SK-N-SH (cell line): ENCODE results near the gene COL17A1. TPM values are rescaled to one million over a fixed set of nuclear protein-coding genes. Genes with fewer than 3 reads are reported as not detected.

Experiments used
- CTCF ChIA-PET: fragments of 300-600, 350-600 bp; formaldehyde crosslinking; extraction: SDS; loops from one replicate; lab custom pipeline; 2021; lab: Yijun Ruan, JAX
- POLR2A ChIA-PET: fragments of 350-600 bp; sonication (Branson Sonifier 250); formaldehyde crosslinking; extraction: SDS; loops from one replicate; lab custom pipeline; 2020; ENCODE audit warnings: antibody characterized with exemption, inconsistent platforms; lab: Yijun Ruan, JAX
- DNase-seq: peaks from one replicate; pipeline ENCODE4 v3.0.0; 2012
- H2AFZ ChIP-seq: fragments of 200-600 bp; sonication (generic); 2 replicates; pipeline ENCODE4 v1.8.1; 2016; ENCODE audit warnings: antibody characterized with exemption, mild to moderate bottlenecking, low read depth
- H3F3A ChIP-seq: fragments of 200-600 bp; sonication (generic); replicated peaks from 2 replicates; pipeline ENCODE3; 2016; ENCODE audit warnings: antibody characterized with exemption, mild to moderate bottlenecking; ENCODE audit not compliant: insufficient read depth
- H3K27ac ChIP-seq, 2 experiments: fragments of 200-500 bp in 1 of 2; fragments of 200-600 bp in 1 of 2; sonication (Bioruptor generic) in 1 of 2; sonication (generic), shearing (Covaris generic) in 1 of 2; 2 replicates each; pipeline versions ENCODE4 v1.5.1 to v1.6.1; 2014 to 2016; ENCODE audit warnings: low read depth in 2 of 2, inconsistent platforms in 1 of 2, low read length in 1 of 2, mild to moderate bottlenecking in 1 of 2, mixed read lengths in 1 of 2
- H3K27me3 ChIP-seq: fragments of 200-600 bp; sonication (generic), shearing (Covaris generic); 2 replicates; pipeline ENCODE4 v1.6.1; 2016; ENCODE audit warnings: mixed run types; ENCODE audit not compliant: insufficient read depth
- H3K36me3 ChIP-seq, 2 experiments: fragments of 200-500 bp in 1 of 2; fragments of 200-600 bp in 1 of 2; sonication (Bioruptor generic) in 1 of 2; sonication (generic) in 1 of 2; replicated peaks in 1 of 2; 2 replicates each; pipeline versions ENCODE3 to v1.5.1; 2014 to 2016; ENCODE audit warnings: low read length in 1 of 2, mild to moderate bottlenecking in 1 of 2; ENCODE audit not compliant: insufficient read depth in 2 of 2, control insufficient read depth in 1 of 2
- H3K4me1 ChIP-seq, 2 experiments: fragments of 200-500 bp in 1 of 2; fragments of 200-600 bp in 1 of 2; sonication (Bioruptor generic) in 1 of 2; sonication (generic), shearing (Covaris generic) in 1 of 2; 2 replicates each; pipeline versions ENCODE4 v1.5.1 to v1.6.1; 2014 to 2016; ENCODE audit warnings: low read depth in 1 of 2, low read length in 1 of 2, mixed run types in 1 of 2; ENCODE audit not compliant: insufficient read depth in 2 of 2, control insufficient read depth in 1 of 2
- H3K4me2 ChIP-seq: fragments of 200-600 bp; sonication (generic), shearing (Covaris generic); 2 replicates; pipeline ENCODE4 v1.6.1; 2017; ENCODE audit warnings: mixed run types
- H3K4me3 ChIP-seq, 2 experiments: fragments of 200-500 bp in 1 of 2; fragments of 200-600 bp in 1 of 2; sonication (Bioruptor generic) in 1 of 2; sonication (generic), shearing (Covaris generic) in 1 of 2; 2 replicates each; pipeline versions ENCODE4 v1.5.1 to v1.8.1; 2014 to 2016; ENCODE audit warnings: low read depth in 2 of 2, inconsistent platforms in 1 of 2, low read length in 1 of 2, mild to moderate bottlenecking in 1 of 2, mixed read lengths in 1 of 2, moderate library complexity in 1 of 2
- H3K79me2 ChIP-seq: fragments of 200-600 bp; sonication (generic); 2 replicates; pipeline ENCODE4 v1.8.1; 2017; ENCODE audit warnings: mild to moderate bottlenecking; ENCODE audit not compliant: insufficient read depth
- H3K9ac ChIP-seq: fragments of 200-600 bp; sonication (generic); 2 replicates; pipeline ENCODE4 v1.6.1; 2017; ENCODE audit warnings: mixed run types
- H3K9me2 ChIP-seq: fragments of 200-600 bp; sonication (generic); 2 replicates; pipeline ENCODE4 v1.6.1; 2017; ENCODE audit warnings: mixed run types
- H3K9me3 ChIP-seq: fragments of 200-600 bp; sonication (generic); 2 replicates; pipeline ENCODE4 v1.6.1; 2017; ENCODE audit warnings: mixed run types, mild to moderate bottlenecking, moderate library complexity
- H4K20me1 ChIP-seq: fragments of 200-600 bp; sonication (generic); 2 replicates; pipeline ENCODE4 v1.6.1; 2017; ENCODE audit warnings: mild to moderate bottlenecking, mixed run types; ENCODE audit not compliant: insufficient read depth
- CHD2 ChIP-seq: fragments of 150-350 bp; IDR thresholded peaks from 2 replicates; pipeline ENCODE4 v1.6.1; 2018; ENCODE audit warnings: low read length; ENCODE audit not compliant: partially characterized antibody
- ELF1 ChIP-seq: IDR thresholded peaks from 2 replicates; pipeline ENCODE4 v1.4.0; 2012
- EP300 ChIP-seq, 2 experiments: IDR thresholded peaks; 2 replicates each; pipeline versions ENCODE4 v1.4.0 to v1.6.1; 2012; ENCODE audit warnings: borderline replicate concordance in 1 of 2, low read depth in 1 of 2, low read length in 1 of 2
- EZH2phosphoT487 ChIP-seq: fragments of 200-600 bp; sonication (generic); IDR thresholded peaks from 2 replicates; pipeline ENCODE4 v1.6.1; 2017; ENCODE audit warnings: low read depth, mixed run types, mild to moderate bottlenecking, antibody characterized with exemption, moderate library complexity, borderline replicate concordance
- FOXJ3 ChIP-seq: sonication (generic); formaldehyde crosslinking; IDR thresholded peaks from 2 replicates; pipeline ENCODE4 v1.5.1; 2020; ENCODE audit warnings: mild to moderate bottlenecking, missing genetic modification reagents
- JUND ChIP-seq: IDR thresholded peaks from 2 replicates; pipeline ENCODE4 v1.4.0; 2012
- MEF2A ChIP-seq: IDR thresholded peaks from 2 replicates; pipeline ENCODE4 v1.4.0; 2012; ENCODE audit warnings: low read depth, borderline replicate concordance
- MXI1 ChIP-seq: IDR thresholded peaks from 2 replicates; pipeline ENCODE4 v1.6.1; 2012; ENCODE audit warnings: mild to moderate bottlenecking, low read depth, low read length, improper control_type of control experiment
- NFIC ChIP-seq: IDR thresholded peaks from 2 replicates; pipeline ENCODE4 v1.4.0; 2012; ENCODE audit warnings: borderline replicate concordance
- NRF1 ChIP-seq: IDR thresholded peaks from 2 replicates; pipeline ENCODE4 v1.6.1; 2012; ENCODE audit warnings: low read depth, mild to moderate bottlenecking, low read length
- PBX3 ChIP-seq: IDR thresholded peaks from 2 replicates; pipeline ENCODE4; 2012
- RAD21 ChIP-seq: IDR thresholded peaks from 2 replicates; pipeline ENCODE4 v1.6.1; 2012; ENCODE audit warnings: mild to moderate bottlenecking, low read length
- SIN3A ChIP-seq: IDR thresholded peaks from 2 replicates; pipeline ENCODE4 v1.6.1; 2012; ENCODE audit warnings: low read depth, mild to moderate bottlenecking, low read length, moderate library complexity, borderline replicate concordance
- SMC3 ChIP-seq: IDR thresholded peaks from 2 replicates; pipeline ENCODE4 v1.6.1; 2012; ENCODE audit warnings: low read depth, low read length, improper control_type of control experiment
- TAF1 ChIP-seq: IDR thresholded peaks from 2 replicates; pipeline ENCODE4 v1.6.1; 2012; ENCODE audit warnings: low read depth, mild to moderate bottlenecking, low read length, moderate library complexity, borderline replicate concordance
- TCF12 ChIP-seq: IDR thresholded peaks from 2 replicates; pipeline ENCODE4 v1.4.0; 2012
- TEAD4 ChIP-seq: IDR thresholded peaks from 2 replicates; pipeline ENCODE4 v1.4.0; 2012; ENCODE audit warnings: mild to moderate bottlenecking, borderline replicate concordance; ENCODE audit not compliant: insufficient read depth
- USF1 ChIP-seq: IDR thresholded peaks from 2 replicates; pipeline ENCODE4 v1.4.0; 2012; ENCODE audit warnings: low read depth, borderline replicate concordance
- YY1 ChIP-seq: IDR thresholded peaks from 2 replicates; pipeline ENCODE4 v1.4.0; 2012; ENCODE audit warnings: low read depth, mild to moderate bottlenecking
- WGBS: methylation state at CpG from one replicate; pipeline ENCODE4 v1.1.6; 2017; ENCODE audit warnings: low lambda C conversion rate; 5-methylcytosine and 5-hydroxymethylcytosine counted together
- polyA plus RNA-seq, 3 experiments: library from polyadenylated mRNA; depleted of rRNA; stranded (reverse); fragments of >200 nt; gene quantifications; 2 replicates each; pipeline ENCODE4 v1.2.3, GENCODE V29; 2012
- TF ChIP-seq, protein P1 (sequence below): fragments of 150-350 bp; IDR thresholded peaks from 2 replicates; pipeline ENCODE4 v1.6.1; 2016; ENCODE audit warnings: mild to moderate bottlenecking, low read depth, low read length
- TF ChIP-seq, protein P2 (sequence below): IDR thresholded peaks from 2 replicates; pipeline ENCODE4 v1.4.0; 2012; ENCODE audit warnings: low read depth, borderline replicate concordance

The COL17A1 gene
- polyA plus RNA-seq, 1 of the 3 experiments (the other 2 are of a cell fraction) = 0.12 TPM

GRCh38 chr10:104077663-104078151 is 8.0 kb downstream of the COL17A1 start:
- H3K4me3 ChIP-seq = no peak overlapping the region
- no peak overlapping the region for H3K9ac ChIP-seq
- no peaks in the 10 kb centered on the region for H3K36me3 ChIP-seq
- H2AFZ ChIP-seq = no peak overlapping the region
- no peaks in the 10 kb centered on the region for H3F3A ChIP-seq
- no peak overlapping the region for H3K4me2 ChIP-seq
- no peaks in the 10 kb centered on the region for H3K9me3 ChIP-seq
- WGBS = 62% methylated on average over 4 of the region's 5 CpGs
- peaks cover 0 to 3% of the 10 kb centered on the region in 2 experiments; a peak in 1 of 4 replicates for H3K4me1 ChIP-seq
- CTCF ChIA-PET = interaction anchor here (0.9 to 1.1 kb wide), 4 partner anchors 22 to 221 kb away, joined by 3 to 5 read pairs (median 4); no protein-coding TSS in a partner anchor
- no peaks in the 10 kb centered on the region for H3K27me3 ChIP-seq
- H3K79me2 ChIP-seq = no peaks in the 10 kb centered on the region
- POLR2A ChIA-PET = no interaction called here
- TF ChIP-seq EZH2phosphoT487 (no peak), TCF12 (no peak), FOXJ3 (CRISPR knock-in tag) (no peak), YY1 (no peak), RAD21 (no peak), PBX3 (no peak), TAF1 (no peak), NRF1 (no peak), SIN3A (no peak), MEF2A (no peak), NFIC (no peak), JUND (no peak), CHD2 (no peak)
- TF ChIP-seq, protein P1, sequence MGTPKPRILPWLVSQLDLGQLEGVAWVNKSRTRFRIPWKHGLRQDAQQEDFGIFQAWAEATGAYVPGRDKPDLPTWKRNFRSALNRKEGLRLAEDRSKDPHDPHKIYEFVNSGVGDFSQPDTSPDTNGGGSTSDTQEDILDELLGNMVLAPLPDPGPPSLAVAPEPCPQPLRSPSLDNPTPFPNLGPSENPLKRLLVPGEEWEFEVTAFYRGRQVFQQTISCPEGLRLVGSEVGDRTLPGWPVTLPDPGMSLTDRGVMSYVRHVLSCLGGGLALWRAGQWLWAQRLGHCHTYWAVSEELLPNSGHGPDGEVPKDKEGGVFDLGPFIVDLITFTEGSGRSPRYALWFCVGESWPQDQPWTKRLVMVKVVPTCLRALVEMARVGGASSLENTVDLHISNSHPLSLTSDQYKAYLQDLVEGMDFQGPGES = no peak
- TF ChIP-seq, protein P2, sequence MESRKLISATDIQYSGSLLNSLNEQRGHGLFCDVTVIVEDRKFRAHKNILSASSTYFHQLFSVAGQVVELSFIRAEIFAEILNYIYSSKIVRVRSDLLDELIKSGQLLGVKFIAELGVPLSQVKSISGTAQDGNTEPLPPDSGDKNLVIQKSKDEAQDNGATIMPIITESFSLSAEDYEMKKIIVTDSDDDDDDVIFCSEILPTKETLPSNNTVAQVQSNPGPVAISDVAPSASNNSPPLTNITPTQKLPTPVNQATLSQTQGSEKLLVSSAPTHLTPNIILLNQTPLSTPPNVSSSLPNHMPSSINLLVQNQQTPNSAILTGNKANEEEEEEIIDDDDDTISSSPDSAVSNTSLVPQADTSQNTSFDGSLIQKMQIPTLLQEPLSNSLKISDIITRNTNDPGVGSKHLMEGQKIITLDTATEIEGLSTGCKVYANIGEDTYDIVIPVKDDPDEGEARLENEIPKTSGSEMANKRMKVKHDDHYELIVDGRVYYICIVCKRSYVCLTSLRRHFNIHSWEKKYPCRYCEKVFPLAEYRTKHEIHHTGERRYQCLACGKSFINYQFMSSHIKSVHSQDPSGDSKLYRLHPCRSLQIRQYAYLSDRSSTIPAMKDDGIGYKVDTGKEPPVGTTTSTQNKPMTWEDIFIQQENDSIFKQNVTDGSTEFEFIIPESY = no peak
- TF ChIP-seq, all 33 proteins: peak for 0
- DNase-seq = no peak
- no peaks in the 10 kb centered on the region for H4K20me1 ChIP-seq
- H3K27ac ChIP-seq = no peak overlapping the region
- no peaks in the 10 kb centered on the region for H3K9me2 ChIP-seq

- H3K27ac ChIP-seq = no peak overlapping the region
- H3F3A ChIP-seq = no peaks in the 10 kb centered on the region
- TF ChIP-seq CHD2 = no peak
- TF ChIP-seq, protein P1 = no peak
- no peak for TF ChIP-seq MXI1
- TF ChIP-seq TEAD4 = no peak
- no peak for TF ChIP-seq ELF1
- no peak for TF ChIP-seq USF1
- no peak for TF ChIP-seq SMC3
- TF ChIP-seq EP300 (IDR thresholded peaks at IDR 0.05; ENCODE audit: borderline replicate concordance in 1 of 2, low read depth in 1 of 2, low read length in 1 of 2) = no peak
- TF ChIP-seq RAD21 = no peak
- H3K9ac ChIP-seq = no peak overlapping the region
- H2AFZ ChIP-seq = no peak overlapping the region
- H4K20me1 ChIP-seq = no peaks in the 10 kb centered on the region
- H3K36me3 ChIP-seq = no peaks in the 10 kb centered on the region
- no peaks in the 10 kb centered on the region for H3K9me2 ChIP-seq
- 86% methylated on average over 3 of the region's 3 CpGs for WGBS
- ChIA-PET CTCF (interaction anchor here (1.0 kb wide), 2 partner anchors 44 to 220 kb away, joined by 3 read pairs; no protein-coding TSS in a partner anchor), POLR2A (no interaction called here)
- no peak overlapping the region for H3K4me2 ChIP-seq
- H3K27me3 ChIP-seq = no peaks in the 10 kb centered on the region
- H3K79me2 ChIP-seq = no peaks in the 10 kb centered on the region
- no peaks in the 10 kb centered on the region for H3K9me3 ChIP-seq
- DNase-seq = no peak
- H3K4me3 ChIP-seq = no peak overlapping the region
- H3K4me1 ChIP-seq = peaks cover 0 to 3% of the 10 kb centered on the region in 2 experiments; a peak in 1 of 4 replicates
Observed at GRCh38 chr10:104077247-104077646, 8.4 kb downstream of the COL17A1 start.
